MM.1S (cell line): ENCODE data around the gene SIM2.

Experiments
- DNase-seq: peaks from one replicate; pipeline ENCODE4 v3.0.0-alpha.2; 2015
- H2AFZ ChIP-seq: fragments of 300-600 bp; sonication (generic); 2 replicates; pipeline ENCODE4 v1.6.0; 2016; ENCODE audit warnings: antibody characterized with exemption, low read length
- H3F3A ChIP-seq: fragments of 300-600 bp; sonication (generic); 2 replicates; pipeline ENCODE4 v1.6.1; 2016; ENCODE audit warnings: mild to moderate bottlenecking, antibody characterized with exemption, low read length, moderate library complexity, mixed read lengths; ENCODE audit not compliant: insufficient read depth
- H3K27ac ChIP-seq: fragments of 300-600 bp; sonication (generic); 2 replicates; pipeline ENCODE4 v1.5.1; 2016; ENCODE audit warnings: mild to moderate bottlenecking, low read length
- H3K27me3 ChIP-seq: fragments of 300-600 bp; sonication (generic); replicated peaks from 2 replicates; pipeline ENCODE4 v1.6.0; 2016; ENCODE audit warnings: low read length; ENCODE audit not compliant: insufficient read depth
- H3K36me3 ChIP-seq: fragments of 300-600 bp; sonication (generic); replicated peaks from 2 replicates; pipeline ENCODE4 v1.6.1; 2016; ENCODE audit warnings: mild to moderate bottlenecking, low read length, mixed read lengths; ENCODE audit not compliant: insufficient read depth
- H3K4me1 ChIP-seq: fragments of 300-600 bp; sonication (generic); 2 replicates; pipeline ENCODE4 v1.6.1; 2016; ENCODE audit warnings: low read length, mixed read lengths
- H3K4me2 ChIP-seq: fragments of 300-600 bp; sonication (generic); 2 replicates; pipeline ENCODE4 v1.6.0; 2016; ENCODE audit warnings: low read depth, low read length
- H3K4me3 ChIP-seq: fragments of 300-600 bp; sonication (generic); 2 replicates; pipeline ENCODE4 v1.5.1; 2016; ENCODE audit warnings: low read length, mixed read lengths
- H3K79me2 ChIP-seq: fragments of 300-600 bp; sonication (generic); 2 replicates; pipeline ENCODE4 v1.6.1; 2016; ENCODE audit warnings: mixed run types, low read length, mixed read lengths
- H3K9ac ChIP-seq: fragments of 300-600 bp; sonication (generic); 2 replicates; pipeline ENCODE4 v1.6.1; 2016; ENCODE audit warnings: low read length, mixed read lengths
- H3K9me2 ChIP-seq: fragments of 300-600 bp; sonication (generic); replicated peaks from 2 replicates; pipeline ENCODE4 v1.6.1; 2016; ENCODE audit warnings: mild to moderate bottlenecking, low read length, mixed read lengths; ENCODE audit not compliant: insufficient read depth
- H3K9me3 ChIP-seq: fragments of 300-600 bp; sonication (generic); replicated peaks from 2 replicates; pipeline ENCODE4 v1.6.1; 2016; ENCODE audit warnings: mild to moderate bottlenecking, low read length, mixed read lengths; ENCODE audit not compliant: insufficient read depth
- H4K20me1 ChIP-seq: fragments of 300-600 bp; sonication (generic); 2 replicates; pipeline ENCODE4 v1.6.1; 2016; ENCODE audit warnings: mild to moderate bottlenecking, low read length, moderate library complexity, mixed read lengths; ENCODE audit not compliant: insufficient read depth
- CTCF ChIP-seq: fragments of 300-600 bp; sonication (generic); IDR thresholded peaks from 2 replicates; pipeline ENCODE4 v1.5.1; 2016; ENCODE audit warnings: antibody characterized with exemption, low read length, mixed read lengths
- EZH2 ChIP-seq: fragments of 300-600 bp; sonication (generic); optimal IDR thresholded peaks from 2 replicates; pipeline ENCODE3; 2017; ENCODE audit warnings: low read depth, mild to moderate bottlenecking, antibody characterized with exemption, low read length, mixed read lengths
- EZH2phosphoT487 ChIP-seq: fragments of 300-600 bp; sonication (generic); IDR thresholded peaks from 2 replicates; pipeline ENCODE4 v1.6.1; 2018; ENCODE audit warnings: antibody characterized with exemption, low read length

The SIM2 gene

GRCh38 chr21:36706951-36707762, 8.2 kb downstream of the SIM2 start:
- no peaks in the 10 kb centered on the region for H3K79me2 ChIP-seq
- H3K4me2 ChIP-seq = no peak overlapping the region

GRCh38 chr21:36707763-36708285, 8.9 kb downstream of the SIM2 start:
- peaks cover 69% of the 10 kb centered on the region for H3K27me3 ChIP-seq
- DNase-seq = no peak
- H3K4me1 ChIP-seq = peaks cover 7% of the 10 kb centered on the region; the same call in 1 of the 2 replicates
- no peak overlapping the region for H3K4me2 ChIP-seq
- H3K27ac ChIP-seq = no peak overlapping the region
- H4K20me1 ChIP-seq = no peaks in the 10 kb centered on the region
- TF ChIP-seq CTCF (no peak), EZH2phosphoT487 (no peak), EZH2 (no peak)
- H3K9me2 ChIP-seq = no peaks in the 10 kb centered on the region
- H3K36me3 ChIP-seq = no peaks in the 10 kb centered on the region
- no peaks in the 10 kb centered on the region for H3K79me2 ChIP-seq
- H2AFZ ChIP-seq = no peak overlapping the region
- H3K4me3 ChIP-seq = no peak overlapping the region
- no peak overlapping the region for H3K9ac ChIP-seq
- H3F3A ChIP-seq = no peaks in the 10 kb centered on the region
- H3K9me3 ChIP-seq = no peaks in the 10 kb centered on the region

More at GRCh38 chr21:36706951-36707762, 8.2 kb downstream of the SIM2 start:
- TF ChIP-seq EZH2 (no peak), CTCF (no peak), EZH2phosphoT487 (no peak)
- Histone ChIP-seq H3K9me3 (no peaks in the 10 kb centered on the region), H4K20me1 (no peaks in the 10 kb centered on the region), H3K27me3 (peaks cover 76% of the 10 kb centered on the region), H3K4me3 (no peak overlapping the region), H3K9me2 (no peaks in the 10 kb centered on the region), H3K4me1 (peaks cover 7% of the 10 kb centered on the region; the same call in 1 of the 2 replicates), H3K9ac (no peak overlapping the region), H3K36me3 (no peaks in the 10 kb centered on the region), H2AFZ (no peak overlapping the region), H3F3A (no peaks in the 10 kb centered on the region), H3K27ac (no peak overlapping the region)
- no peak for DNase-seq

GRCh38 chr21:36708286-36709029, 9.5 kb downstream of the SIM2 start:
- no peak for DNase-seq
- TF ChIP-seq EZH2 (no peak), CTCF (no peak), EZH2phosphoT487 (no peak)
- Histone ChIP-seq H3K9me3 (no peaks in the 10 kb centered on the region), H4K20me1 (no peaks in the 10 kb centered on the region), H3K27ac (no peak overlapping the region), H3K4me2 (no peak overlapping the region), H3K79me2 (no peaks in the 10 kb centered on the region), H3K9ac (no peak overlapping the region), H2AFZ (no peak overlapping the region), H3K4me1 (peaks cover 7% of the 10 kb centered on the region; the same call in 1 of the 2 replicates), H3K27me3 (peaks cover 63% of the 10 kb centered on the region), H3K4me3 (no peak overlapping the region), H3F3A (no peaks in the 10 kb centered on the region), H3K36me3 (no peaks in the 10 kb centered on the region), H3K9me2 (no peaks in the 10 kb centered on the region)
